Esophagus muscularis mucosa (tissue), 4 donors: Measurements from ENCODE around the gene OGDH.

Experiments used
- CTCF ChIP-seq, 3 experiments: fragments of 200-600 bp in 2 of 3; fragments of 450-650 bp in 1 of 3; sonication (generic) in 2 of 3; IDR thresholded peaks; one replicate each; pipeline ENCODE4 v1.5.1; 2017 to 2019; ENCODE audit warnings: antibody characterized with exemption in 3 of 3, mild to moderate bottlenecking in 2 of 3, moderate library complexity in 1 of 3
- EP300 ChIP-seq: sonication (generic); formaldehyde crosslinking; IDR thresholded peaks from one replicate; pipeline ENCODE4 v1.6.1; 2017; ENCODE audit warnings: antibody characterized with exemption
- POLR2A ChIP-seq: fragments of 450-650 bp; IDR thresholded peaks from one replicate; pipeline ENCODE4 v1.6.1; 2017; ENCODE audit warnings: antibody characterized with exemption, moderate library complexity, mild to moderate bottlenecking, low read depth
- POLR2AphosphoS5 ChIP-seq, 2 donors: sonication (generic); formaldehyde crosslinking; IDR thresholded peaks; one replicate each; pipeline ENCODE4 v1.6.1; 2017; ENCODE audit warnings: antibody characterized with exemption in 2 of 2

GRCh38 chr7:44664780-44665461 lies 58.5 kb downstream of the OGDH start:
- TF ChIP-seq CTCF (IDR thresholded peaks at IDR 0.05) (no peak), POLR2A (no peak), EP300 (no peak), POLR2AphosphoS5 (IDR thresholded peaks at IDR 0.05) (no peak)
